H9 (cell line): Measurements from ENCODE around the gene NR2F2. TPM values are rescaled to one million over a fixed set of nuclear protein-coding genes. Genes with fewer than 3 reads are reported as not detected.

ENCODE experiments used
- DNase-seq: peaks from one replicate; pipeline ENCODE4 v3.0.0-alpha.2; 2017
- H2AFZ ChIP-seq: one replicate; pipeline ENCODE4 v1.6.1; 2013; ENCODE audit warnings: mild to moderate bottlenecking, low read length, control low read depth, moderate library complexity
- H2AK5ac ChIP-seq: 2 replicates; pipeline ENCODE4 v1.6.1; 2013; ENCODE audit warnings: low read length, control low read depth, mixed read lengths; ENCODE audit not compliant: insufficient read length
- H2BK120ac ChIP-seq: one replicate; pipeline ENCODE4 v1.6.1; 2013; ENCODE audit warnings: low read depth, mild to moderate bottlenecking, low read length, control low read depth, inconsistent platforms; ENCODE audit not compliant: poor library complexity, severe bottlenecking
- H2BK12ac ChIP-seq: 2 replicates; pipeline ENCODE4 v1.6.1; 2013; ENCODE audit warnings: low read length, control low read depth, mixed read lengths, low read depth; ENCODE audit not compliant: insufficient read length
- H2BK15ac ChIP-seq: 2 replicates; pipeline ENCODE4 v1.6.1; 2013; ENCODE audit warnings: low read depth, low read length, control low read depth
- H2BK20ac ChIP-seq: one replicate; pipeline ENCODE4 v1.6.1; 2013; ENCODE audit warnings: low read depth, mild to moderate bottlenecking, low read length, control low read depth, inconsistent platforms; ENCODE audit not compliant: poor library complexity, severe bottlenecking
- H2BK5ac ChIP-seq: 2 replicates; pipeline ENCODE4 v1.6.1; 2013; ENCODE audit warnings: low read length, control low read depth, mixed read lengths; ENCODE audit not compliant: insufficient read length
- H3K14ac ChIP-seq: 2 replicates; pipeline ENCODE4 v1.6.1; 2013; ENCODE audit warnings: low read length, control low read depth; ENCODE audit not compliant: insufficient read depth
- H3K18ac ChIP-seq: 2 replicates; pipeline ENCODE4 v1.6.1; 2013; ENCODE audit warnings: low read depth, mild to moderate bottlenecking, mixed read lengths, low read length, control low read depth; ENCODE audit not compliant: insufficient read length
- H3K23ac ChIP-seq: 2 replicates; pipeline ENCODE4 v1.6.1; 2013; ENCODE audit warnings: low read length, control low read depth, mixed read lengths, low read depth; ENCODE audit not compliant: insufficient read length
- H3K23me2 ChIP-seq: 2 replicates; pipeline ENCODE4 v1.6.1; 2013; ENCODE audit warnings: low read depth, mild to moderate bottlenecking, mixed read lengths, low read length, control low read depth; ENCODE audit not compliant: insufficient read length, poor library complexity, severe bottlenecking
- H3K27ac ChIP-seq: 2 replicates; pipeline ENCODE4 v1.5.1; 2013; ENCODE audit warnings: low read length, control low read depth, mixed read lengths, low read depth; ENCODE audit not compliant: insufficient read length
- H3K27me3 ChIP-seq: 2 replicates; pipeline ENCODE4 v1.6.1; 2013; ENCODE audit warnings: low read length, control low read depth, inconsistent platforms; ENCODE audit not compliant: insufficient read depth
- H3K4ac ChIP-seq: 2 replicates; pipeline ENCODE4 v1.6.1; 2013; ENCODE audit warnings: low read depth, mild to moderate bottlenecking, control low read depth, inconsistent platforms, low read length, moderate library complexity
- H3K4me1 ChIP-seq: 2 replicates; pipeline ENCODE4 v1.6.1; 2013; ENCODE audit warnings: low read length, control low read depth, inconsistent platforms; ENCODE audit not compliant: insufficient read depth
- H3K4me2 ChIP-seq: 2 replicates; pipeline ENCODE4 v1.6.1; 2013; ENCODE audit warnings: low read length, control low read depth, mixed read lengths; ENCODE audit not compliant: insufficient read length, insufficient read depth
- H3K56ac ChIP-seq: 2 replicates; pipeline ENCODE4 v1.6.1; 2013; ENCODE audit warnings: low read depth, mild to moderate bottlenecking, mixed read lengths, low read length, control low read depth; ENCODE audit not compliant: insufficient read length
- H3K79me1 ChIP-seq: 2 replicates; pipeline ENCODE4 v1.6.1; 2013; ENCODE audit warnings: low read depth, mild to moderate bottlenecking, moderate library complexity, low read length, control low read depth, inconsistent platforms; ENCODE audit not compliant: insufficient read depth, poor library complexity, severe bottlenecking
- H3K79me2 ChIP-seq: 2 replicates; pipeline ENCODE4 v1.6.1; 2013; ENCODE audit warnings: low read length, control low read depth, inconsistent platforms; ENCODE audit not compliant: insufficient read depth
- H3K9ac ChIP-seq: 2 replicates; pipeline ENCODE4 v1.6.1; 2013; ENCODE audit warnings: low read length, control low read depth, mixed read lengths; ENCODE audit not compliant: insufficient read length; ENCODE audit errors: extremely low read depth
- H3K9me3 ChIP-seq: one replicate; pipeline ENCODE4 v1.6.1; 2013; ENCODE audit warnings: low read depth, low read length, inconsistent platforms; ENCODE audit not compliant: control insufficient read depth
- H3T11ph ChIP-seq: one replicate; pipeline ENCODE4 v1.6.1; 2013; ENCODE audit warnings: mild to moderate bottlenecking, low read length, control low read depth, inconsistent platforms
- H4K20me1 ChIP-seq: one replicate; pipeline ENCODE4 v1.6.1; 2013; ENCODE audit not compliant: control insufficient read depth, insufficient read length, insufficient read depth
- H4K5ac ChIP-seq: 2 replicates; pipeline ENCODE4 v1.6.1; 2013; ENCODE audit warnings: low read depth, mild to moderate bottlenecking, mixed read lengths, low read length, control low read depth; ENCODE audit not compliant: insufficient read length
- H4K8ac ChIP-seq: replicated peaks from 2 replicates; pipeline ENCODE4 v1.6.1; 2013; ENCODE audit warnings: low read length, control low read depth, mixed read lengths, low read depth; ENCODE audit not compliant: insufficient read length
- H4K91ac ChIP-seq: 2 replicates; pipeline ENCODE4 v1.6.1; 2013; ENCODE audit warnings: low read depth, mild to moderate bottlenecking, moderate library complexity, mixed read lengths, low read length, control low read depth; ENCODE audit not compliant: insufficient read length
- H3K27ac Mint-ChIP-seq, 3 experiments: 2 replicates in 2 of 3; 3 replicates in 1 of 3; pipeline ENCODE4 v1.8.0; 2020 to 2021; ENCODE audit warnings: mixed read lengths in 3 of 3, mild to moderate bottlenecking in 1 of 3, moderate library complexity in 1 of 3
- H3K27me3 Mint-ChIP-seq: 2 replicates; pipeline ENCODE4 v1.8.0; 2021; ENCODE audit warnings: low read depth, mild to moderate bottlenecking, moderate library complexity, mixed read lengths
- H3K36me3 Mint-ChIP-seq, 3 experiments: 2 replicates in 2 of 3; 3 replicates in 1 of 3; pipeline ENCODE4 v1.8.0; 2020 to 2021; ENCODE audit warnings: low read depth in 3 of 3, mixed read lengths in 3 of 3; ENCODE audit not compliant: insufficient read depth in 1 of 3
- H3K4me1 Mint-ChIP-seq, 2 experiments: 2 replicates each; pipeline ENCODE4 v1.8.0; 2020; ENCODE audit warnings: mixed read lengths in 2 of 2
- H3K4me3 Mint-ChIP-seq, 2 experiments: 2 replicates in 1 of 2; 3 replicates in 1 of 2; pipeline ENCODE4 v1.8.0; 2020 to 2021; ENCODE audit warnings: mild to moderate bottlenecking in 2 of 2, mixed read lengths in 2 of 2, moderate library complexity in 1 of 2
- H3K9me3 Mint-ChIP-seq, 2 experiments: 2 replicates in 1 of 2; 3 replicates in 1 of 2; pipeline ENCODE4 v1.8.0; 2020; ENCODE audit warnings: mild to moderate bottlenecking in 2 of 2, mixed read lengths in 2 of 2, moderate library complexity in 1 of 2
- WGBS: extraction: QIAGEN DNeasy Blood & Tissue Kit; methylation state at CpG from one replicate; pipeline ENCODE4 v1.1.7; 2013; ENCODE audit warnings: missing lambda C conversion rate, low lambda C conversion rate, mixed read lengths; ENCODE audit not compliant: insufficient read length; ENCODE audit errors: extremely low coverage; 5-methylcytosine and 5-hydroxymethylcytosine counted together
- total RNA-seq: library from RNA; stranded (reverse); gene quantifications from 2 replicates; pipeline ENCODE4 v1.2.1, GENCODE V29; 2021
- TF ChIP-seq, protein P1 (sequence below): fragments of 200-600 bp; sonication (generic); conservative IDR thresholded peaks from 3 replicates; pipeline ENCODE4 v1.8.0; 2021; ENCODE audit warnings: antibody characterized with exemption, mild to moderate bottlenecking

The NR2F2 gene
- total RNA-seq, 1 experiment from 2014 or later: 0.24 TPM

DNA sequence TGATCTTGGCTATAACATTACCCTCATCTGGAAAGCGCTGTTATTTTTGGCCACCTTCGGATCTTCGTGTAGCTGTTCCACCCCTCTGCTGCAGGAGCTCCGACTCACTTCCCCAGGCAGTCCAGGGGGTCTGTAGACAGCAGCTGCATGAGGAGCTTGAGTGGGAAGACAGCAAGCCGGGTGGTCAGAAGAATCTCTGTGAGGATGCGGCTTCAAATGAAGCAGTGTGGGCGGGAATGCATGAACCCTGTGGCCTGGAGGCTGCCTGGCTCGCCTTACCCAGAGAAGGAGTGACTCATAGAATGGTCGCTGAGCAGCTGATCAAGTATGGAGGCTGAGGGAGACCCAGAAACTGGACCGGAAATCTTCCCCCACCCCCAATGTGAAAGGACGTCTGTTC is 45.2 kb upstream of the NR2F2 start:
- Histone ChIP-seq H3K27me3 (no peaks in the 10 kb centered on the region), H3K79me1 (no peaks in the 10 kb centered on the region), H4K5ac (no peak overlapping the region), H3K23me2 (no peaks in the 10 kb centered on the region), H3K4me1 (peaks cover 5% of the 10 kb centered on the region; the same call in 1 of the 2 replicates), H3K9me3 (no peaks in the 10 kb centered on the region), H2BK20ac (no peak overlapping the region), H3K9ac (no peak overlapping the region), H3K18ac (no peak overlapping the region), H3K14ac (no peak overlapping the region; the same call in 1 of the 2 replicates), H2AK5ac (no peak overlapping the region), H3K23ac (no peak overlapping the region), H4K20me1 (no peaks in the 10 kb centered on the region), H2AFZ (no peak overlapping the region), H4K8ac (no peak overlapping the region), H2BK15ac (no peak overlapping the region), H3K4ac (no peak overlapping the region), H2BK12ac (no peak overlapping the region), H3T11ph (no peak overlapping the region), H3K56ac (no peak overlapping the region), H3K27ac (no peak overlapping the region), H3K4me2 (no peak overlapping the region), H4K91ac (no peak overlapping the region), H2BK120ac (no peak overlapping the region), H3K79me2 (no peaks in the 10 kb centered on the region), H2BK5ac (no peak overlapping the region)
- no peak overlapping the region for H3K4me3 Mint-ChIP-seq
- H3K9me3 Mint-ChIP-seq: peaks cover 4 to 8% of the 10 kb centered on the region in 2 experiments; a peak in 4 of 5 replicates
- H3K36me3 Mint-ChIP-seq: peaks cover 0 to 11% (median 0%) of the 10 kb centered on the region in 3 experiments; a peak in 2 of 7 replicates
- no peak for DNase-seq
- no CpG with 5 or more reads among the region's 11 CpGs for WGBS
- peaks cover 21% of the 10 kb centered on the region for H3K27me3 Mint-ChIP-seq
- peaks cover 15 to 17% of the 10 kb centered on the region in 2 experiments for H3K4me1 Mint-ChIP-seq
- no peak overlapping the region for H3K27ac Mint-ChIP-seq
- TF ChIP-seq, protein P1, sequence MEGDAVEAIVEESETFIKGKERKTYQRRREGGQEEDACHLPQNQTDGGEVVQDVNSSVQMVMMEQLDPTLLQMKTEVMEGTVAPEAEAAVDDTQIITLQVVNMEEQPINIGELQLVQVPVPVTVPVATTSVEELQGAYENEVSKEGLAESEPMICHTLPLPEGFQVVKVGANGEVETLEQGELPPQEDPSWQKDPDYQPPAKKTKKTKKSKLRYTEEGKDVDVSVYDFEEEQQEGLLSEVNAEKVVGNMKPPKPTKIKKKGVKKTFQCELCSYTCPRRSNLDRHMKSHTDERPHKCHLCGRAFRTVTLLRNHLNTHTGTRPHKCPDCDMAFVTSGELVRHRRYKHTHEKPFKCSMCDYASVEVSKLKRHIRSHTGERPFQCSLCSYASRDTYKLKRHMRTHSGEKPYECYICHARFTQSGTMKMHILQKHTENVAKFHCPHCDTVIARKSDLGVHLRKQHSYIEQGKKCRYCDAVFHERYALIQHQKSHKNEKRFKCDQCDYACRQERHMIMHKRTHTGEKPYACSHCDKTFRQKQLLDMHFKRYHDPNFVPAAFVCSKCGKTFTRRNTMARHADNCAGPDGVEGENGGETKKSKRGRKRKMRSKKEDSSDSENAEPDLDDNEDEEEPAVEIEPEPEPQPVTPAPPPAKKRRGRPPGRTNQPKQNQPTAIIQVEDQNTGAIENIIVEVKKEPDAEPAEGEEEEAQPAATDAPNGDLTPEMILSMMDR: no peak
